Measurements from ENCODE around the gene TRRAP. TPM values are rescaled to one million over a fixed set of nuclear protein-coding genes. Genes with fewer than 3 reads are reported as not detected.

The TRRAP gene
- total RNA-seq, 1 experiment from 2014 or later, result 55.8 TPM

GRCh38 chr7:99001482-99002147 lies 123.3 kb downstream of the TRRAP start:
- H3K4me3 ChIP-seq, result no peak overlapping the region

GRCh38 chr7:99002148-99002826 lies 124.0 kb downstream of the TRRAP start:
- Histone ChIP-seq H3K27ac (no peak overlapping the region), H3K79me2 (ENCODE audit: low read depth) (no peaks in the 10 kb centered on the region), H3K4me2 (no peak overlapping the region), H4K20me1 (ENCODE audit: insufficient read depth) (no peaks in the 10 kb centered on the region), H3K36me3 (ENCODE audit: low read depth) (peaks cover 23% of the 10 kb centered on the region), H2AFZ (no peak overlapping the region), H3K27me3 (ENCODE audit: insufficient read depth, low read depth) (no peaks in the 10 kb centered on the region), H3K4me3 (no peak overlapping the region), H3K9me3 (ENCODE audit: insufficient read depth, low read depth) (no peaks in the 10 kb centered on the region), H3K9me2 (ENCODE audit: insufficient read depth) (no peaks in the 10 kb centered on the region), H3F3A (ENCODE audit: insufficient read depth, low read depth) (no peaks in the 10 kb centered on the region), H3K4me1 (replicated peaks; ENCODE audit: insufficient read depth) (no peaks in the 10 kb centered on the region)
- DNase-seq, result no peak
- no TSS peak for BruUV-seq (replicated peaks)
- ChIA-PET POLR2A (ENCODE audit: unreplicated experiment) (interaction anchor here (0.7 kb wide), 1 partner anchor 631 kb away, joined by 6 read pairs; no protein-coding TSS in a partner anchor), CTCF (no interaction called here)
- TF ChIP-seq, protein P1, sequence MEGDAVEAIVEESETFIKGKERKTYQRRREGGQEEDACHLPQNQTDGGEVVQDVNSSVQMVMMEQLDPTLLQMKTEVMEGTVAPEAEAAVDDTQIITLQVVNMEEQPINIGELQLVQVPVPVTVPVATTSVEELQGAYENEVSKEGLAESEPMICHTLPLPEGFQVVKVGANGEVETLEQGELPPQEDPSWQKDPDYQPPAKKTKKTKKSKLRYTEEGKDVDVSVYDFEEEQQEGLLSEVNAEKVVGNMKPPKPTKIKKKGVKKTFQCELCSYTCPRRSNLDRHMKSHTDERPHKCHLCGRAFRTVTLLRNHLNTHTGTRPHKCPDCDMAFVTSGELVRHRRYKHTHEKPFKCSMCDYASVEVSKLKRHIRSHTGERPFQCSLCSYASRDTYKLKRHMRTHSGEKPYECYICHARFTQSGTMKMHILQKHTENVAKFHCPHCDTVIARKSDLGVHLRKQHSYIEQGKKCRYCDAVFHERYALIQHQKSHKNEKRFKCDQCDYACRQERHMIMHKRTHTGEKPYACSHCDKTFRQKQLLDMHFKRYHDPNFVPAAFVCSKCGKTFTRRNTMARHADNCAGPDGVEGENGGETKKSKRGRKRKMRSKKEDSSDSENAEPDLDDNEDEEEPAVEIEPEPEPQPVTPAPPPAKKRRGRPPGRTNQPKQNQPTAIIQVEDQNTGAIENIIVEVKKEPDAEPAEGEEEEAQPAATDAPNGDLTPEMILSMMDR (conservative IDR thresholded peaks at IDR 0.05), result no peak
- no peak for TF ChIP-seq EZH2 (IDR thresholded peaks at IDR 0.05; ENCODE audit: low read depth)
- intact Hi-C loops (cut with micrococcal nuclease; ENCODE audit: unreplicated experiment), result no loop called here

More at GRCh38 chr7:99001482-99002147, 123.3 kb downstream of the TRRAP start:
- H3K9me3 ChIP-seq (ENCODE audit: insufficient read depth, low read depth), result no peaks in the 10 kb centered on the region
- no peaks in the 10 kb centered on the region for H3K4me1 ChIP-seq (replicated peaks; ENCODE audit: insufficient read depth)
- no peak overlapping the region for H3K4me2 ChIP-seq
- H3K27ac ChIP-seq, result no peak overlapping the region
- intact Hi-C loops (cut with micrococcal nuclease; ENCODE audit: unreplicated experiment), result no loop called here
- H3K36me3 ChIP-seq (ENCODE audit: low read depth), result peaks cover 18% of the 10 kb centered on the region
- no peaks in the 10 kb centered on the region for H3F3A ChIP-seq (ENCODE audit: insufficient read depth, low read depth)
- no peaks in the 10 kb centered on the region for H4K20me1 ChIP-seq (ENCODE audit: insufficient read depth)
- no peaks in the 10 kb centered on the region for H3K79me2 ChIP-seq (ENCODE audit: low read depth)
- POLR2A ChIA-PET (ENCODE audit: unreplicated experiment), result interaction anchor here (0.5 kb wide), 1 partner anchor 95 kb away, joined by 6 read pairs; no protein-coding TSS in a partner anchor
- CTCF ChIA-PET, result interaction anchor here (0.6 kb wide), 1 partner anchor 69 kb away, joined by 12 read pairs; no protein-coding TSS in a partner anchor
- no peak for DNase-seq
- no peak overlapping the region for H2AFZ ChIP-seq
- H3K27me3 ChIP-seq (ENCODE audit: insufficient read depth, low read depth), result no peaks in the 10 kb centered on the region
- TF ChIP-seq EZH2 (IDR thresholded peaks at IDR 0.05; ENCODE audit: low read depth), result no peak
- TF ChIP-seq, protein P1 (conservative IDR thresholded peaks at IDR 0.05), result no peak
- no peaks in the 10 kb centered on the region for H3K9me2 ChIP-seq (ENCODE audit: insufficient read depth)
- BruUV-seq (replicated peaks), result no TSS peak

GRCh38 chr7:99002827-99003212 lies 124.5 kb downstream of the TRRAP start:
- Histone ChIP-seq H2AFZ (no peak overlapping the region), H3F3A (ENCODE audit: insufficient read depth, low read depth) (no peaks in the 10 kb centered on the region), H3K4me3 (no peak overlapping the region), H3K4me1 (replicated peaks; ENCODE audit: insufficient read depth) (no peaks in the 10 kb centered on the region), H3K79me2 (ENCODE audit: low read depth) (no peaks in the 10 kb centered on the region), H3K9me3 (ENCODE audit: insufficient read depth, low read depth) (no peaks in the 10 kb centered on the region), H3K9me2 (ENCODE audit: insufficient read depth) (no peaks in the 10 kb centered on the region), H3K4me2 (no peak overlapping the region), H3K36me3 (ENCODE audit: low read depth) (peaks cover 23% of the 10 kb centered on the region), H3K27ac (no peak overlapping the region), H3K27me3 (ENCODE audit: insufficient read depth, low read depth) (no peaks in the 10 kb centered on the region), H4K20me1 (ENCODE audit: insufficient read depth) (no peaks in the 10 kb centered on the region)
- intact Hi-C loops (cut with micrococcal nuclease; ENCODE audit: unreplicated experiment), result no loop called here
- CTCF ChIA-PET, result no interaction called here
- TF ChIP-seq, protein P1 (conservative IDR thresholded peaks at IDR 0.05), result no peak
- POLR2A ChIA-PET (ENCODE audit: unreplicated experiment), result interaction anchor here (0.7 kb wide), 1 partner anchor 631 kb away, joined by 6 read pairs; no protein-coding TSS in a partner anchor
- no TSS peak for BruUV-seq (replicated peaks)
- DNase-seq, result no peak
